H9 (cell line): Measurements from ENCODE around the gene JAK1. TPM values are rescaled to one million over a fixed set of nuclear protein-coding genes. Genes with fewer than 3 reads are reported as not detected.

Experiments
- DNase-seq: peaks from one replicate; pipeline ENCODE4 v3.0.0-alpha.2; 2017
- H2AFZ ChIP-seq: one replicate; pipeline ENCODE4 v1.6.1; 2013; ENCODE audit warnings: mild to moderate bottlenecking, low read length, control low read depth, moderate library complexity
- H2AK5ac ChIP-seq: 2 replicates; pipeline ENCODE4 v1.6.1; 2013; ENCODE audit warnings: low read length, control low read depth, mixed read lengths; ENCODE audit not compliant: insufficient read length
- H2BK120ac ChIP-seq: one replicate; pipeline ENCODE4 v1.6.1; 2013; ENCODE audit warnings: low read depth, mild to moderate bottlenecking, low read length, control low read depth, inconsistent platforms; ENCODE audit not compliant: poor library complexity, severe bottlenecking
- H2BK12ac ChIP-seq: 2 replicates; pipeline ENCODE4 v1.6.1; 2013; ENCODE audit warnings: low read length, control low read depth, mixed read lengths, low read depth; ENCODE audit not compliant: insufficient read length
- H2BK15ac ChIP-seq: 2 replicates; pipeline ENCODE4 v1.6.1; 2013; ENCODE audit warnings: low read depth, low read length, control low read depth
- H2BK20ac ChIP-seq: one replicate; pipeline ENCODE4 v1.6.1; 2013; ENCODE audit warnings: low read depth, mild to moderate bottlenecking, low read length, control low read depth, inconsistent platforms; ENCODE audit not compliant: poor library complexity, severe bottlenecking
- H2BK5ac ChIP-seq: 2 replicates; pipeline ENCODE4 v1.6.1; 2013; ENCODE audit warnings: low read length, control low read depth, mixed read lengths; ENCODE audit not compliant: insufficient read length
- H3K14ac ChIP-seq: 2 replicates; pipeline ENCODE4 v1.6.1; 2013; ENCODE audit warnings: low read length, control low read depth; ENCODE audit not compliant: insufficient read depth
- H3K18ac ChIP-seq: 2 replicates; pipeline ENCODE4 v1.6.1; 2013; ENCODE audit warnings: low read depth, mild to moderate bottlenecking, mixed read lengths, low read length, control low read depth; ENCODE audit not compliant: insufficient read length
- H3K23ac ChIP-seq: 2 replicates; pipeline ENCODE4 v1.6.1; 2013; ENCODE audit warnings: low read length, control low read depth, mixed read lengths, low read depth; ENCODE audit not compliant: insufficient read length
- H3K23me2 ChIP-seq: 2 replicates; pipeline ENCODE4 v1.6.1; 2013; ENCODE audit warnings: low read depth, mild to moderate bottlenecking, mixed read lengths, low read length, control low read depth; ENCODE audit not compliant: insufficient read length, poor library complexity, severe bottlenecking
- H3K27ac ChIP-seq: 2 replicates; pipeline ENCODE4 v1.5.1; 2013; ENCODE audit warnings: low read length, control low read depth, mixed read lengths, low read depth; ENCODE audit not compliant: insufficient read length
- H3K27me3 ChIP-seq: 2 replicates; pipeline ENCODE4 v1.6.1; 2013; ENCODE audit warnings: low read length, control low read depth, inconsistent platforms; ENCODE audit not compliant: insufficient read depth
- H3K4ac ChIP-seq: 2 replicates; pipeline ENCODE4 v1.6.1; 2013; ENCODE audit warnings: low read depth, mild to moderate bottlenecking, control low read depth, inconsistent platforms, low read length, moderate library complexity
- H3K4me1 ChIP-seq: 2 replicates; pipeline ENCODE4 v1.6.1; 2013; ENCODE audit warnings: low read length, control low read depth, inconsistent platforms; ENCODE audit not compliant: insufficient read depth
- H3K4me2 ChIP-seq: 2 replicates; pipeline ENCODE4 v1.6.1; 2013; ENCODE audit warnings: low read length, control low read depth, mixed read lengths; ENCODE audit not compliant: insufficient read length, insufficient read depth
- H3K56ac ChIP-seq: 2 replicates; pipeline ENCODE4 v1.6.1; 2013; ENCODE audit warnings: low read depth, mild to moderate bottlenecking, mixed read lengths, low read length, control low read depth; ENCODE audit not compliant: insufficient read length
- H3K79me1 ChIP-seq: 2 replicates; pipeline ENCODE4 v1.6.1; 2013; ENCODE audit warnings: low read depth, mild to moderate bottlenecking, moderate library complexity, low read length, control low read depth, inconsistent platforms; ENCODE audit not compliant: insufficient read depth, poor library complexity, severe bottlenecking
- H3K79me2 ChIP-seq: 2 replicates; pipeline ENCODE4 v1.6.1; 2013; ENCODE audit warnings: low read length, control low read depth, inconsistent platforms; ENCODE audit not compliant: insufficient read depth
- H3K9ac ChIP-seq: 2 replicates; pipeline ENCODE4 v1.6.1; 2013; ENCODE audit warnings: low read length, control low read depth, mixed read lengths; ENCODE audit not compliant: insufficient read length; ENCODE audit errors: extremely low read depth
- H3K9me3 ChIP-seq: one replicate; pipeline ENCODE4 v1.6.1; 2013; ENCODE audit warnings: low read depth, low read length, inconsistent platforms; ENCODE audit not compliant: control insufficient read depth
- H3T11ph ChIP-seq: one replicate; pipeline ENCODE4 v1.6.1; 2013; ENCODE audit warnings: mild to moderate bottlenecking, low read length, control low read depth, inconsistent platforms
- H4K20me1 ChIP-seq: one replicate; pipeline ENCODE4 v1.6.1; 2013; ENCODE audit not compliant: control insufficient read depth, insufficient read length, insufficient read depth
- H4K5ac ChIP-seq: 2 replicates; pipeline ENCODE4 v1.6.1; 2013; ENCODE audit warnings: low read depth, mild to moderate bottlenecking, mixed read lengths, low read length, control low read depth; ENCODE audit not compliant: insufficient read length
- H4K8ac ChIP-seq: replicated peaks from 2 replicates; pipeline ENCODE4 v1.6.1; 2013; ENCODE audit warnings: low read length, control low read depth, mixed read lengths, low read depth; ENCODE audit not compliant: insufficient read length
- H4K91ac ChIP-seq: 2 replicates; pipeline ENCODE4 v1.6.1; 2013; ENCODE audit warnings: low read depth, mild to moderate bottlenecking, moderate library complexity, mixed read lengths, low read length, control low read depth; ENCODE audit not compliant: insufficient read length
- H3K27ac Mint-ChIP-seq, 3 experiments: 2 replicates in 2 of 3; 3 replicates in 1 of 3; pipeline ENCODE4 v1.8.0; 2020 to 2021; ENCODE audit warnings: mixed read lengths in 3 of 3, mild to moderate bottlenecking in 1 of 3, moderate library complexity in 1 of 3
- H3K27me3 Mint-ChIP-seq: 2 replicates; pipeline ENCODE4 v1.8.0; 2021; ENCODE audit warnings: low read depth, mild to moderate bottlenecking, moderate library complexity, mixed read lengths
- H3K36me3 Mint-ChIP-seq, 3 experiments: 2 replicates in 2 of 3; 3 replicates in 1 of 3; pipeline ENCODE4 v1.8.0; 2020 to 2021; ENCODE audit warnings: low read depth in 3 of 3, mixed read lengths in 3 of 3; ENCODE audit not compliant: insufficient read depth in 1 of 3
- H3K4me1 Mint-ChIP-seq, 2 experiments: 2 replicates each; pipeline ENCODE4 v1.8.0; 2020; ENCODE audit warnings: mixed read lengths in 2 of 2
- H3K4me3 Mint-ChIP-seq, 2 experiments: 2 replicates in 1 of 2; 3 replicates in 1 of 2; pipeline ENCODE4 v1.8.0; 2020 to 2021; ENCODE audit warnings: mild to moderate bottlenecking in 2 of 2, mixed read lengths in 2 of 2, moderate library complexity in 1 of 2
- H3K9me3 Mint-ChIP-seq, 2 experiments: 2 replicates in 1 of 2; 3 replicates in 1 of 2; pipeline ENCODE4 v1.8.0; 2020; ENCODE audit warnings: mild to moderate bottlenecking in 2 of 2, mixed read lengths in 2 of 2, moderate library complexity in 1 of 2
- WGBS: extraction: QIAGEN DNeasy Blood & Tissue Kit; methylation state at CpG from one replicate; pipeline ENCODE4 v1.1.7; 2013; ENCODE audit warnings: missing lambda C conversion rate, low lambda C conversion rate, mixed read lengths; ENCODE audit not compliant: insufficient read length; ENCODE audit errors: extremely low coverage; 5-methylcytosine and 5-hydroxymethylcytosine counted together
- total RNA-seq: library from RNA; stranded (reverse); gene quantifications from 2 replicates; pipeline ENCODE4 v1.2.1, GENCODE V29; 2021
- TF ChIP-seq, protein P1 (sequence below): fragments of 200-600 bp; sonication (generic); conservative IDR thresholded peaks from 3 replicates; pipeline ENCODE4 v1.8.0; 2021; ENCODE audit warnings: antibody characterized with exemption, mild to moderate bottlenecking

The JAK1 gene
- total RNA-seq, 1 experiment from 2014 or later, result 12.8 TPM

DNA sequence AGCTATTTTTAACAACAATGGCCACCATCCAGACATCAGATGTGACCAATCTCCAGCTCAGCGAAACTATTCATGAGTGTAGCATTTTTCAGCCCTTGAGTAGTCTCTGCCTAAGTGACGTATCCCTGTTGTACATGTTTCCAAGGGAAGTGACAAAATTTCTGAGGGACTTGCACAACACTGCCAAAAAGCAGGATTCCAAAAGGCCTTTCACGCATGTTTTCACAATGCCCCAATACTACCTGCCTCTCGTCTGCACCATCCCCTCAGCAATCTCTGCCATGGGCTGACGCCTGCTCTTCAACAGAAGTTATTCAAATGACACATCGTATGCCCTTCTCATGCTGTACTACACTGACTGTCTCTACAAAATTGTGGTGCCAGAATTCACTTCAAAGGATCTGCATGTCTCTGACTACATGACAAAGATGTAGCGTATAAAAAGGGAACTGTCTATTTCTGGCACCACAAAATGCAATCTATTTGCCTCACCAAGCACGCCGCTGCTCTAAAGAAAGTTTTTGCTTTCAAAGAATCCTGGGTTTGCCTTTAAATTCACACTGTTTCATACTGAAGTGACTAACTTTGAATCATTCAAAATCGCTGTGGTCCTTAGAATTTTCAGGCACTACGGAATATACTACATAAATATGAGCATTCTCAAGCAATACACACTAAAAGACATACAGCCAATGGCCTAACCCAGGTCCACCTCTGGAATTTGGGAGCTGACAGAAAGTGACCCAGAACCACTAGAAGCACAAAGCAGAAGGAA, 32.9 kb downstream of the JAK1 start:
- H3K27ac Mint-ChIP-seq, result peak overlapping the region in 1 of 3 experiments; percentile 49; a peak in 2 of 7 replicates
- DNase-seq, result no peak
- H3K79me2 ChIP-seq, result peaks cover 3% of the 10 kb centered on the region; the same call in 1 of the 2 replicates
- H4K8ac ChIP-seq, result no peak overlapping the region
- H3K4me3 Mint-ChIP-seq, result no peak overlapping the region
- H2BK20ac ChIP-seq, result no peak overlapping the region
- no peak overlapping the region for H2BK12ac ChIP-seq
- H3K23ac ChIP-seq, result no peak overlapping the region
- no peak overlapping the region for H3K14ac ChIP-seq
- no peaks in the 10 kb centered on the region for H3K27me3 ChIP-seq
- no peaks in the 10 kb centered on the region for H3K23me2 ChIP-seq
- peaks cover 14 to 18% of the 10 kb centered on the region in 2 experiments for H3K4me1 Mint-ChIP-seq
- no peaks in the 10 kb centered on the region for H3K79me1 ChIP-seq
- H2AK5ac ChIP-seq, result no peak overlapping the region
- no peaks in the 10 kb centered on the region for H3K9me3 ChIP-seq
- no peak overlapping the region for H4K5ac ChIP-seq
- no peaks in the 10 kb centered on the region for H4K20me1 ChIP-seq
- peaks cover 0 to 4% (median 4%) of the 10 kb centered on the region in 3 experiments; a peak in 3 of 7 replicates for H3K36me3 Mint-ChIP-seq
- no CpG with 5 or more reads among the region's 11 CpGs for WGBS
- H3K4ac ChIP-seq, result no peak overlapping the region
- no peak overlapping the region for H3K4me2 ChIP-seq
- no peak overlapping the region for H3K18ac ChIP-seq
- H2BK120ac ChIP-seq, result no peak overlapping the region
- H2AFZ ChIP-seq, result no peak overlapping the region
- no peak overlapping the region for H3K56ac ChIP-seq
- no peak overlapping the region for H3K27ac ChIP-seq
- TF ChIP-seq, protein P1, sequence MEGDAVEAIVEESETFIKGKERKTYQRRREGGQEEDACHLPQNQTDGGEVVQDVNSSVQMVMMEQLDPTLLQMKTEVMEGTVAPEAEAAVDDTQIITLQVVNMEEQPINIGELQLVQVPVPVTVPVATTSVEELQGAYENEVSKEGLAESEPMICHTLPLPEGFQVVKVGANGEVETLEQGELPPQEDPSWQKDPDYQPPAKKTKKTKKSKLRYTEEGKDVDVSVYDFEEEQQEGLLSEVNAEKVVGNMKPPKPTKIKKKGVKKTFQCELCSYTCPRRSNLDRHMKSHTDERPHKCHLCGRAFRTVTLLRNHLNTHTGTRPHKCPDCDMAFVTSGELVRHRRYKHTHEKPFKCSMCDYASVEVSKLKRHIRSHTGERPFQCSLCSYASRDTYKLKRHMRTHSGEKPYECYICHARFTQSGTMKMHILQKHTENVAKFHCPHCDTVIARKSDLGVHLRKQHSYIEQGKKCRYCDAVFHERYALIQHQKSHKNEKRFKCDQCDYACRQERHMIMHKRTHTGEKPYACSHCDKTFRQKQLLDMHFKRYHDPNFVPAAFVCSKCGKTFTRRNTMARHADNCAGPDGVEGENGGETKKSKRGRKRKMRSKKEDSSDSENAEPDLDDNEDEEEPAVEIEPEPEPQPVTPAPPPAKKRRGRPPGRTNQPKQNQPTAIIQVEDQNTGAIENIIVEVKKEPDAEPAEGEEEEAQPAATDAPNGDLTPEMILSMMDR, result no peak
- peaks cover 0 to 9% of the 10 kb centered on the region in 2 experiments; a peak in 3 of 5 replicates for H3K9me3 Mint-ChIP-seq
- no peak overlapping the region for H3K9ac ChIP-seq
- H2BK5ac ChIP-seq, result no peak overlapping the region
- no peak overlapping the region for H3T11ph ChIP-seq
- no peak overlapping the region for H4K91ac ChIP-seq
- H3K27me3 Mint-ChIP-seq, result no peaks in the 10 kb centered on the region
- H3K4me1 ChIP-seq, result no peaks in the 10 kb centered on the region
- H2BK15ac ChIP-seq, result no peak overlapping the region
